NCI-H2107 treated with DMSO at 0.1 percent for 48 hours (cell line): ENCODE data around the gene IWS1.
"Not testable (repeated sequence)": the region's sequence is repeated elsewhere in the genome, so short reads cannot be mapped to it uniquely, and the experiment has no call there.

Experiments used
- DNase-seq: peaks from one replicate; lab custom pipeline; 2025; ENCODE audit not compliant: unreplicated experiment; lab: John Stamatoyannopoulos, UW

The IWS1 gene

GRCh38 chr2:127561371-127561770 lies 35.1 kb upstream of the IWS1 start:
- DNase-seq: no peak

- no peak for DNase-seq
These were observed 34.6 kb upstream of the IWS1 start for GRCh38 chr2:127560931-127561280.

- DNase-seq: no peak
These were observed 34.1 kb upstream of the IWS1 start for GRCh38 chr2:127560201-127560930.

GRCh38 chr2:127559454-127559853 lies 33.2 kb upstream of the IWS1 start:
- no peak for DNase-seq

GRCh38 chr2:127558911-127559310 lies 32.6 kb upstream of the IWS1 start:
- no peak for DNase-seq

GRCh38 chr2:127552846-127553245 lies 26.6 kb upstream of the IWS1 start:
- DNase-seq: no peak

GRCh38 chr2:127552336-127552735 lies 26.0 kb upstream of the IWS1 start:
- DNase-seq: no peak

- DNase-seq: no peak
These were observed 25.1 kb upstream of the IWS1 start for GRCh38 chr2:127551221-127551930.

- DNase-seq: no peak
These were observed 20.5 kb upstream of the IWS1 start for GRCh38 chr2:127546797-127547196.

GRCh38 chr2:127545796-127546195 lies 19.5 kb upstream of the IWS1 start:
- no peak for DNase-seq

- DNase-seq: no peak
These were observed 18.9 kb upstream of the IWS1 start for GRCh38 chr2:127545189-127545588.

GRCh38 chr2:127543013-127543501 lies 16.8 kb upstream of the IWS1 start:
- not testable (repeated sequence) for DNase-seq

- DNase-seq: no peak
These were observed 15.9 kb upstream of the IWS1 start for GRCh38 chr2:127542231-127542630.

- no peak for DNase-seq
These were observed 15.5 kb upstream of the IWS1 start for GRCh38 chr2:127541809-127542208.

- no peak for DNase-seq
These were observed 11.4 kb upstream of the IWS1 start for GRCh38 chr2:127537644-127538043.

GRCh38 chr2:127536707-127537541 lies 10.6 kb upstream of the IWS1 start:
- no peak for DNase-seq

- DNase-seq: no peak
These were observed 9.6 kb upstream of the IWS1 start for GRCh38 chr2:127535918-127536317.

GRCh38 chr2:127535422-127535901 lies 9.2 kb upstream of the IWS1 start, which contains the start of gene MYO7B:
Gene MYO7B (plus strand): TSS chr2:127535683. CDS start chr2:127559723, 24,040 bp downstream.
- no peak for DNase-seq

GRCh38 chr2:127532296-127532695 lies 6.0 kb upstream of the IWS1 start:
- DNase-seq: no peak

GRCh38 chr2:127531221-127531648 lies 4.9 kb upstream of the IWS1 start:
- no peak for DNase-seq
